IPS-NIHi7 (cell line): Measurements from ENCODE around the gene CTAGE8.
"Not testable (repeated sequence)": the region's sequence is repeated elsewhere in the genome, so short reads cannot be mapped to it uniquely, and the experiment has no call there.

Source experiments
- DNase-seq: peaks from one replicate; pipeline ENCODE4 v3.0.0; 2012; ENCODE audit warnings: mixed read lengths; ENCODE audit errors: extremely low spot score

CTAGE8 gene

DNA sequence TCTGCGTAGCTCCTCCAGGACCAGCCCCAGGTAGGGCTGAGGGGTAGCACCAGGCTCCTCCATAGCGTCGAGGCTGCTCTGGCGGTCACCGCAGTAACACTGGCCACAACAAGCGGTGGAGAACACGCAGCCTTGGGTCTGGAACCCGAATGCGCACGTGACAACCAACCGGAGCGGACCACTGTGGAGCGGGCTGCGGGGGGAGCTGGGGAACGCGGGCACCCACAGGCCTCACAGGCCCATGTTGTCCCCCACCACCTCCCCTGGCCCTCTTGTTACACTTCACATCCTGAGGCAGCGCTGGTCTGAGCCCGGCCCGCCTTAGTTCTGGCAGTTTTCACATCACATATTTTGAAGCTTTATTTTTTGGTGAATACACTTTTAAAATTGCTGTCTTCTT lies at the start of gene CTAGE8:
Gene CTAGE8, minus strand, starts transcription at position 101 of the 400 bp plus-strand sequence. Its CDS starts 38 bp downstream, at position 63.
- DNase-seq, result not testable (repeated sequence)

DNA sequence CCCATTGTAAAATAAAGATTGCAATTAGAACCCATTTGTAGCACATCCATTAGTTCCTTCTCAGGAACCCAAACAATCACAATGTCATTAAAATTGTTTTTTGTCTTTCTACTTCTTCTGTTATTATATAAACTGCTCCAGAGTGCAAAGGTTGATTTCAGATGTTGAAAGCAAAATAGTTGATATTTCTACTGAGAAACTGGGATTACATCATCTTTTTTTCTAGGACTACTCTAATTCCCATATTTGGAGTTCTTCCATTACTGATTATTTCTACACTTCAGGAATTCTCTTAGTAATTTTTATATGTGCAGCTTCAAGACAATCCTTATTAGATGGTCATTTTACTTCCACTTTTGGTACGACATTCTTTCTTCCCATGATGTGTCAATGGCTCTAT lies 48.4 kb upstream of the CTAGE8 start:
- not testable (repeated sequence) for DNase-seq

DNA sequence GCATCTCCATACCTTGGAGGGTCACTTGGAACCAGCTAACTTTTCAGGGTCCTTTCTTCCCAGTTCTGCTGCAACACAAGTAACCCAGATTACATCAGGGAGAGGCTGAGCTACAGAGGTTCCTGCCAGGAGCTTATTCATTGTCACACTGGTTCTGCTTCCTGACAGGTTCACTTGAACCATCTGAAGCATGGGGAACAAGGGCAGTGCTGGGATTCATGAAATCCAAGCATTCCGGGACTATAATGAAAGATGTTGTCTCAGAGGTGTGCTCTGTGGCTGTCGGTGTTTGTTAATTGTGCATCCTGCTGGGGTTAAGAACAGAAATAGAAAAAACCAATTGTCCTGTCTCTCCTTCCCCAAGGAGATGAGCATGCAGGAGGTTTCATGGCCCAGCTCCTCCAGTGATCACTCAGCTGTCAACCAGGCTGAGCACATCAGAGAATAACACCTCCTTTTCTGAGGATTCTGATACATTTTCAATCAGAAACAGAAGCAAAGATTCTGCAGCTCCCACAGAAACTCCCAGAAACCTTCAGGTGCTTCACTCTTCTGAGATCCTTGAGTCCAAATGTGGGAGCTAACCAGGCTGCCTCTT lies 42.9 kb upstream of the CTAGE8 start, which contains the start of gene OR2A1:
Gene OR2A1, plus strand, starts transcription at position 548 of the 598 bp plus-strand sequence. CDS start 5,706 bp downstream, outside the sequence.
- not testable (repeated sequence) for DNase-seq

- DNase-seq, result not testable (repeated sequence)
Observed at GRCh38 chr7:144311218-144311617, 42.1 kb upstream of the CTAGE8 start.

GRCh38 chr7:144309702-144310101 lies 40.6 kb upstream of the CTAGE8 start:
- not testable (repeated sequence) for DNase-seq

DNA sequence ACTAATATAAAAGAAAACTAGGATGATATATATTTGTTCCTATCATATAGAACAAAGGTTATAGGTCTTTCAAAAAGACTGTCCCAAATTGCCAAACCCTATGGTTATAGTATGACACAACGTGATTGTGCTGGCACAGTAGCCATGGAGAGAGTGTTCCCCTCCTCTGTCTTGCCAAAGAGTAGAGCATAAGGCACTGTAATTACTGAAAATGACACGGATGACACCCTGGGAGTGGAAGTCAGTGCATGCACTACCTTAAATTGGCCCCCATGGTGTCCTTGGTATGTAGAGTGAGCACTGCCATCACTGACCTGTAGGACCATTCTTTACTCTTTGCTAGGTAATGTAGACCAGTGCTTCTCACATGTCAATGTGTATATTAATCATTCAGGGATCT lies 36.1 kb upstream of the CTAGE8 start:
- DNase-seq, result not testable (repeated sequence)

DNA sequence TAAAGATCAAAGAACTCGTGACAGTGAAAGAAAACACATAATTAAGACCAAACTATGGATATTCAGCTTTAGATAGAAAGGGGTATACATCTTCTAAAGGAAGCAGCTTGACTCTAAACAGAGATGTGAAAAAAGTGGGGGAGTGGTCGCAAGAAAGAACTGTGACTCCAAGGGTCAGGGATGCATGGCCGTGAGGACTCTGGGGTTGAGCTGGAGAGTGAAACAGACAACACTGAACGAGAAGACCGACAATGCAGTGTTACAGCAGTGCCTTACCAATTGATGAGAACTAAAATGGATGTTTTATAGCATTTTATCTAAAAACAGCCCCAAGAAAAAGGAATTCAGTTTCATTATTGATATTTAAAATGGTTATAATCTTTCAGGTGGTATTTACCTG lies 34.5 kb upstream of the CTAGE8 start:
- DNase-seq, result not testable (repeated sequence)

GRCh38 chr7:144302578-144303303 lies 33.7 kb upstream of the CTAGE8 start:
- not testable (repeated sequence) for DNase-seq

DNA sequence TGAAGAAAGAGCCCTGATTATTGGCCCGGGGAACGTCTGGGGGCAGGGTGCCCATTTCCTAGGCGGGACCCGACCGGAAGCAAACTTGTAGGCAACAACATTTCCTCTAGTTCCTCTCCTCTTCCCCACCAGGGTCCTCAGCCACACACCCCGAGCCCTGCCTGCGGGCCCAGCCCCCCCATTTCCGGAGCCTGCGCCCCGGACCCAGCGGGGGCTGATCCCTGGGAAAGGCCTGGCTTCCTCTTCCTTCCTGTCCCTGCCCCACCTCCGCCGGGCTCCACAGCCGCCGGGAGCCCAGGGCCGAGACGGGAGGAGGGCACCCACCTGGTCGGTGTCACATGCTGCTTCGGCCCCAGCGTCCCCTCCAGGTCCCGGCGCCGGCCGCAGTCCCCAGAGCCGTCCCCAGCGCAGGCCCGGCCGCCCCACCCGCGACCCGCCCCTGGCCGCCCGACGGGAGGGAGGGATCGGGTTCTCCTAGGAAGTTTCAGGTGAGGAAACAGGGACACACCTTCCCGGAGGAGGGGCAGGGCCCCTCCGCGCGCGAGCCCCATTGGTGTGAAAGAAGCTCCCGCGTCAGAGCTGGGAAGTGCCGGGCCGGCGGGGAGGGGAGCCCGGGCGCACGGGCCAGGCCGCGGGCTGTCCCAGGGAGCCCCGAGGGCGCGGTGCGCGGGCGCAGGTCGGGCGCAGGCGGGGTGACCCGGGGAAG lies 24.9 kb upstream of the CTAGE8 start:
- DNase-seq, result not testable (repeated sequence)

DNA sequence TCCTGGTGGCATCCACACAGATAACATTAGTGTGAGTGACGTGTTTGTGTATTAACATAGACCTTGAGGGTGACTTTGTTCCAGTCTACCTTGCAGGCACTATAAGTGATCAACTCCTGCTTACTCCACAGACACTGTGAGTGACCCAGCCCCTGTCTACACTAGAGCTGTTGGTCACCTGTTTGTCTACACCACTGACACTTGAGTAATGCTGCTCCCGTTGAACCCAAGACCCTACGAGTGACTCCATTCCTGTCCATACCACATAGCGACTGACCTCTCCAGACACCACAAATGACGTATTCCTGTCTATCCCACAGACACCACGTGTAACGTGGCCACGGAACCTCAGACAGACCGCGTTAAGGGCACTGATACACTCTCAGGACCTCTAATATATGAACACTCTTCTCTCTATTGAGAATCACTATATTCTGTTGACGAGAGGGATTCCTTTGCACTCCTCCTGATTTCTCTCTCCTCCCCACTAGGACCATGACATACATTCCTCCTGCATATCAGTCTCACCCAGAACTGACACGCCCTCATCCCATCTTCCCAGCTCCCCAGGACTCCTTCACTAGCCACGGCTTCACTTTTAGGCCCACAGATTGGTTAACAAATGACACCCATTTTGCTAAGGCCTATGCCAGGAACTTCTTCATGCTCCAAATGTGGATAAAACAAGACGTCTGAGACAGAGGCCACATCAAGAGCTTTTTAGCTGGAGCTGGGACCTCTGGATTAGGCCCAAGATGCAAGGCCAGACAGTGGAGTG lies 23.5 kb upstream of the CTAGE8 start:
- DNase-seq, result not testable (repeated sequence)

DNA sequence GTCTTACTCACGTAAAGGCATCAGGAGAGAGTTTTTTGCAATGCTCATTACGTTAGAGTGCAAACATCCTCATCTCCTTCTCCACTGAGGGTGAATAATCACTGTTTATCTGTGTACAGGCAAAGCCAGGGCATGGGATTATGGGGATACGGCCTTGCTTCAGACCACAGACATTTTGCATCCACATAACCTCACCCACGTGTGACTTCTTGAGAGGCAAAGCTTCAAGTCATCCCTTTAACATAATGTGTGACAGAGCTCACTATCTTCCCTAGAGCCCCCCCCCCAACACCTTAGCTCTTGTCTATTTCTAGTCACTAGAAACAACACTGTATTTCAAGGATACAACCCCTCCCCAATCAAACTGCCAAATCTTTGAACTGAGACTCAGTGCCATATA lies 22.5 kb upstream of the CTAGE8 start:
- not testable (repeated sequence) for DNase-seq

DNA sequence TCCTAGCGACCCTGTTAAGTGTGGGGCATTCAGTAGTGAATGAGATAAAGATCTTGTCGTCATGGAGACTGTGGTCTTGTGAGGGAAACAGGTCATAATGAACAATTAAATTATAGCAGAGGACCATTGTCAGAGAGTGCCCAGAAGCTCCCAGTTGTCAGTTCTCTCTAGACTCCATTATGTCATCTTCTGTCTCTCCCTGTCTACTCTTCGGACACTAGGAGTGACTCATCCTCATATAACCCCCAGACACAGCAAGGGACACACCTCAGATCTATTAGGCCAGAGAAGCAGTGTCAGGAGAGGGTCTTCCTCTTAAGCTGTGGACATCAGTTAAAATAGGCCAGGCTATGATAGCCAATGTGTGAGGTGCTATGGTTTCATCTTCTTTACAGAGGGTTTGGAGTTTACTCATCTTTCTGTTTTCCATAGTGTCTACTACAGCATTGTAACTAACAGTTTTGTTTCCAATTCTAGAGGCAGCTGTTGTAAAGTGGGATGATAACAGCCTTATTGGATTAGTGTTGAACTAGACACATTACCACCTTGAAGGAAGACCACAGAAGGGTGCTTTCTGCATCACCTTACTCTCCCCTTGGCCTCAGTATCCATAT lies 18.2 kb upstream of the CTAGE8 start:
- not testable (repeated sequence) for DNase-seq

- not testable (repeated sequence) for DNase-seq
Observed at GRCh38 chr7:144283716-144284115, 14.6 kb upstream of the CTAGE8 start.

DNA sequence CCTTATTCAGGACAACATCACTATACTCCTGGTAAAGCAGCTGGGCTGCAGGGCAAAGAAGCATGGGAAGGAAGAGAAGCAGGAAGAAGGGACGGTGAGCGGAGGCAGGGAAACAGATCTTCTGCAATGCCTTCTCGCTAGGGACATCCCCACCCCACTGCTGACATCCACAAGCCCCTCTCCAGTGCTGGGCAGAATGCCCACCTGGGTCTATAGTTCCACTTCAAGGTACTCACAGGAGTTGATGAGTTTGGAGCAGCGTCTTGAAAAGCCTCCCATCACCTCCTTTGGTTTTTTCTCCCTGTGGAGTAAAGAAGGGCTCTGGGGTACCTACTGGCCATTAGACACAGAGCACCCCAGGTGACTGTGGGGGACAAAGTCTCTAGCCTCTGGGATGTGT lies 13.4 kb upstream of the CTAGE8 start:
- DNase-seq, result not testable (repeated sequence)

- DNase-seq, result not testable (repeated sequence)
Observed at GRCh38 chr7:144281981-144282380, 12.9 kb upstream of the CTAGE8 start.

- not testable (repeated sequence) for DNase-seq
Observed at GRCh38 chr7:144280010-144280409, 10.9 kb upstream of the CTAGE8 start.

DNA sequence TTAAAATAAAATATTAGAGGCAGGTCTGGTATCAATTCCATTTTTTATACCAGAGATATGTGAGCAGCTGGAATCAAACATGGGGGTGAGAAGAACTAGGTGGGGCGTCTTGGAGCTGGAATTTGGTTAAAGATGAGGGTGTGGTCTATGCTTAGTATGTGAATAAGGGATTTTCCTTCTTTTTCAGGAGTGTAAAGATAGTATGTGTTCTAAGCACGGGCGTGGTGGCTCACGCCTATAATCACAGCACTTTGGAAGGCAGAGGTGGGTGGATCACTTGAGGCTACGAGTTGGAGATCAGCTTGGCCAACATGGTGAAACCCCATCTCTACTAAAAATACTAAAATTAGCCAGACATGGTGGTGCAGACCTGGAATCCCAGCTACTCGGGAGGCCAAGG lies 6.2 kb upstream of the CTAGE8 start:
- not testable (repeated sequence) for DNase-seq

GRCh38 chr7:144264692-144265091 lies 4.4 kb downstream of the CTAGE8 start, which contains the start of gene OR2A7:
Gene OR2A7, minus strand, starts transcription at chr7:144264792. Its CDS starts 5,164 bp downstream, at chr7:144259628.
- not testable (repeated sequence) for DNase-seq

DNA sequence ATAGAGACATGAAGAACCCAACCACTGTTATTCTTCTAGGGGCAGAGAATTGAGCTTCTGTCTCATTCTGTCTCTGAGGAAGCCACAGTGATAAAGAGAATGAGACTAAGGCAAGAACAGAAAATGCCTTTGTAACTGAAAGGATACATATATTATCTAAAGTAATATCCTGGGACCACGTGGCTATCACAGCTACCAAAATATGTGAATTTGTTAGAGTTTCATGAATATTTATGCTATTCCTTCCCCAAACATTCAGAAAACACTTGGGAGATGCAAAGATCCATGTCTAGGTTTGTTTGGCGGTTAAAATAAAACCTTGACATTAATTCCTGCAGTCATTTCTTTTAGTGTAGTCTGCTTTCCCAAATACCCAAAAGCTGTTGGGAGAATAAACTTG lies 7.0 kb downstream of the CTAGE8 start:
- DNase-seq, result not testable (repeated sequence)

GRCh38 chr7:144259067-144259466 lies 10.0 kb downstream of the CTAGE8 start:
- not testable (repeated sequence) for DNase-seq

DNA sequence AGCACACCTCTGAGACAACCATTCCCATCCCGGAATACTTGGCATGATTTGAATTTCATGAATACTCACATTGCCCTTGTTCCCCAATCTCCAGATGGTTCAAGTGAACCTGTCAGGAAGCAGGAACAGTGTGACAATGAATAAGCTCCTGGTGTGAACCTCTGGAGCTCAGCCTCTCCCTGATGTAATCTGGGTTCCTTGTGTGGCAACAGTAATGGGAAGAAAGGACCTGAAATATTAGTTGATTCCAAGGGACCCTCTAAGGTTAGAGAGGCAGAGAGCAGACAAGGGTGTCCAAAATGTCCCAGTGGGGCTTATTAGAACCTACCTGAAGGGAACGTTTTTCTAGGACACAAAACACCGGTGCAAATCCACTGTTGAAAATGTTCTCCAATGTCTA lies 13.0 kb downstream of the CTAGE8 start:
- DNase-seq, result peak; percentile 20
